Measurements from ENCODE around the gene ZBED1. TPM values are rescaled to one million over a fixed set of nuclear protein-coding genes. Genes with fewer than 3 reads are reported as not detected.

ZBED1 gene
- total RNA-seq, 2 donors from 2014 or later, result 39.7 to 54.5 TPM

- ATAC-seq (ENCODE audit: insufficient number of reproducible peaks, low FRiP score, low read depth) (no peak), DNase-seq (ENCODE audit: low spot score) (no peak)
- Histone ChIP-seq H3K27me3 (replicated peaks; ENCODE audit: insufficient read depth) (no peaks in the 10 kb centered on the region), H3K36me3 (peaks cover 36% of the 10 kb centered on the region), H3K4me3 (no peak overlapping the region), H3K27ac (no peak overlapping the region), H3K4me1 (ENCODE audit: control insufficient read depth in 1 of 2, low read depth in 2 of 2) (peaks cover 11 to 15% of the 10 kb centered on the region in 2 donors), H3K9me3 (no peaks in the 10 kb centered on the region)
- TF ChIP-seq CTCF (IDR thresholded peaks at IDR 0.05), result no peak
These were observed 13.4 kb downstream of the ZBED1 start for GRCh38 chrX:2487366-2487765.

GRCh38 chrX:2486476-2487133 is 14.2 kb downstream of the ZBED1 start:
- Histone ChIP-seq H3K4me1 (ENCODE audit: control insufficient read depth in 1 of 2, low read depth in 2 of 2) (peaks cover 11 to 15% of the 10 kb centered on the region in 2 donors), H3K9me3 (no peaks in the 10 kb centered on the region), H3K4me3 (no peak overlapping the region), H3K36me3 (peaks cover 36% of the 10 kb centered on the region), H3K27ac (peak overlapping the region in 1 of 2 donors; percentile 90), H3K27me3 (replicated peaks; ENCODE audit: insufficient read depth) (no peaks in the 10 kb centered on the region)
- DNase-seq (ENCODE audit: low spot score), result no peak
- TF ChIP-seq CTCF (IDR thresholded peaks at IDR 0.05), result no peak
- ATAC-seq (ENCODE audit: insufficient number of reproducible peaks, low FRiP score, low read depth), result no peak

- H3K27ac ChIP-seq, result peak overlapping the region; percentile 50 to 90
- H3K4me1 ChIP-seq (ENCODE audit: control insufficient read depth in 1 of 2, low read depth in 2 of 2), result peaks cover 11 to 15% of the 10 kb centered on the region in 2 donors
- no peaks in the 10 kb centered on the region for H3K9me3 ChIP-seq
- peaks cover 36% of the 10 kb centered on the region for H3K36me3 ChIP-seq
- peak overlapping the region; percentile 72 for H3K4me3 ChIP-seq
- H3K27me3 ChIP-seq (replicated peaks; ENCODE audit: insufficient read depth), result no peaks in the 10 kb centered on the region
- TF ChIP-seq CTCF (IDR thresholded peaks at IDR 0.05), result no peak
- no peak for DNase-seq (ENCODE audit: low spot score)
- no peak for ATAC-seq (ENCODE audit: insufficient number of reproducible peaks, low FRiP score, low read depth)
These were observed 14.9 kb downstream of the ZBED1 start for GRCh38 chrX:2485789-2486345.

GRCh38 chrX:2484721-2485648 is 15.8 kb downstream of the ZBED1 start:
- peak overlapping the region; percentile 90 for H3K27ac ChIP-seq
- H3K4me3 ChIP-seq, result peak overlapping the region; percentile 72
- H3K27me3 ChIP-seq (replicated peaks; ENCODE audit: insufficient read depth), result no peaks in the 10 kb centered on the region
- H3K4me1 ChIP-seq (ENCODE audit: control insufficient read depth in 1 of 2, low read depth in 2 of 2), result peaks cover 11 to 15% of the 10 kb centered on the region in 2 donors
- ATAC-seq (ENCODE audit: insufficient number of reproducible peaks, low FRiP score, low read depth) (no peak), DNase-seq (ENCODE audit: low spot score) (no peak)
- TF ChIP-seq CTCF (IDR thresholded peaks at IDR 0.05), result no peak
- H3K9me3 ChIP-seq, result no peaks in the 10 kb centered on the region
- H3K36me3 ChIP-seq, result peaks cover 28% of the 10 kb centered on the region

GRCh38 chrX:2484256-2484655 is 16.5 kb downstream of the ZBED1 start:
- Histone ChIP-seq H3K4me3 (peak overlapping the region; percentile 72), H3K4me1 (ENCODE audit: control insufficient read depth in 1 of 2, low read depth in 2 of 2) (peaks cover 11 to 15% of the 10 kb centered on the region in 2 donors), H3K36me3 (peaks cover 21% of the 10 kb centered on the region), H3K9me3 (no peaks in the 10 kb centered on the region), H3K27me3 (replicated peaks; ENCODE audit: insufficient read depth) (no peaks in the 10 kb centered on the region), H3K27ac (peak overlapping the region; percentile 90)
- ATAC-seq (ENCODE audit: insufficient number of reproducible peaks, low FRiP score, low read depth) (no peak), DNase-seq (ENCODE audit: low spot score) (no peak)
- TF ChIP-seq CTCF (IDR thresholded peaks at IDR 0.05), result no peak
